KMS-11 (cell line): ENCODE data around the gene PRSS57.

Experiments
- H2AFZ ChIP-seq: fragments of 200-600 bp; sonication (generic); 2 replicates; pipeline ENCODE4 v1.6.1; 2016; ENCODE audit warnings: antibody characterized with exemption, mixed run types, low read depth
- H3K27ac ChIP-seq: fragments of 200-600 bp; sonication (generic); 2 replicates; pipeline ENCODE4 v1.6.1; 2016; ENCODE audit warnings: mild to moderate bottlenecking, mixed run types
- H3K27me3 ChIP-seq: fragments of 200-600 bp; sonication (generic); 2 replicates; pipeline ENCODE4 v1.6.1; 2017; ENCODE audit warnings: mild to moderate bottlenecking, low read depth, mixed run types, moderate library complexity; ENCODE audit not compliant: insufficient read depth
- H3K36me3 ChIP-seq: fragments of 200-600 bp; sonication (generic); 2 replicates; pipeline ENCODE4 v1.6.1; 2017; ENCODE audit warnings: mild to moderate bottlenecking, mixed run types; ENCODE audit not compliant: insufficient read depth
- H3K4me1 ChIP-seq: fragments of 200-600 bp; sonication (generic); 2 replicates; pipeline ENCODE4 v1.6.1; 2016; ENCODE audit warnings: mild to moderate bottlenecking, low read depth, mixed run types; ENCODE audit not compliant: poor library complexity, severe bottlenecking
- H3K4me2 ChIP-seq: fragments of 200-600 bp; sonication (generic); 2 replicates; pipeline ENCODE4 v1.7.0; 2016; ENCODE audit warnings: mild to moderate bottlenecking, mixed run types
- H3K4me3 ChIP-seq: fragments of 200-600 bp; sonication (generic); IDR thresholded peaks from 2 replicates; pipeline ENCODE4 v1.6.1; 2017; ENCODE audit warnings: low read depth, low read length, mixed read lengths; ENCODE audit not compliant: insufficient read depth
- H3K79me2 ChIP-seq: fragments of 200-600 bp; sonication (generic); 2 replicates; pipeline ENCODE4 v1.6.1; 2016; ENCODE audit warnings: low read depth, mixed run types; ENCODE audit not compliant: insufficient read depth
- H3K9ac ChIP-seq: fragments of 200-600 bp; sonication (generic); 2 replicates; pipeline ENCODE4 v1.6.1; 2016; ENCODE audit warnings: mild to moderate bottlenecking, mixed run types
- H4K20me1 ChIP-seq: fragments of 200-600 bp; sonication (generic); 2 replicates; pipeline ENCODE4 v1.6.1; 2016; ENCODE audit warnings: mild to moderate bottlenecking, mixed run types; ENCODE audit not compliant: insufficient read depth
- TF ChIP-seq, protein P1 (sequence below): fragments of 200-600 bp; sonication (generic); conservative IDR thresholded peaks from 2 replicates; pipeline ENCODE4 v1.6.1; 2017; ENCODE audit warnings: low read depth, mild to moderate bottlenecking, antibody characterized with exemption, low read length, moderate library complexity, mixed read lengths

The PRSS57 gene

DNA sequence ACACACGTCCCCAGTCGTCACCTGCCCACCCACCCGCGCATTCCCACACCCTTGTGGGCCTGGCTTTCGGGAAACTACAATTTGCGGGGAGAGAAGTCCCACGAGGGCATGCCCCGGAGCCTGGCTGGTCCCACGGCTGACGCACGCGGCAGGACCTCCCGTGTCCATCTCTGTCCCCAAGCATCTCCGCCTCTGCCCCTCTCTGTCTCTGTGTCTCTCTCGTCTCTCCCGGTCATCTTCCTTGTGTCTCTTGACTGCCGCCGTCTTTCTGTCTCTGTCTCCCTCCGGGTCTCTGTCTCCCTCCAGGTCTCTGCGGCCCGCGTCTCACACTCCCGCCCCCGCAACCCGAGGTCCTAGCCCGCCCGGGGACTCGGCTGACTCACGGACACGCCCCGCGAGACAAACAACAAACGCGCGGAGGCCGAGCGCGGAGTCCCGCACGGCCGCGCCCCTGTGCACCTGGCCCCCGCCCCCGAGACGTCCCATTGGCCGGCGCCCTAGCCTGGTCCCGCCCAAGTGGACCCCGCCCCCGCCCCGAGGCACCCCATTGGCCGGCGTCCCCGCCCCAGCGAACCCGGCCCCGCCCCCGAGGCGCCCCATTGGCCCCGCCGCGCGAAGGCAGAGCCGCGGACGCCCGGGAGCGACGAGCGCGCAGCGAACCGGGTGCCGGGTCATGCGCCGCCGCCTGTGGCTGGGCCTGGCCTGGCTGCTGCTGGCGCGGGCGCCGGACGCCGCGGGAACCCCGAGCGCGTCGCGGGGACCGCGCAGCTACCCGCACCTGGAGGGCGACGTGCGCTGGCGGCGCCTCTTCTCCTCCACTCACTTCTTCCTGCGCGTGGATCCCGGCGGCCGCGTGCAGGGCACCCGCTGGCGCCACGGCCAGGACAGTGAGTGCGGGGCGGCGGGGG lies 55.7 kb downstream of the PRSS57 start, which contains the start of gene FGF22:
Gene FGF22, plus strand, starts transcription at position 627 of the 908 bp plus-strand sequence. Its CDS starts 47 bp downstream, at position 674.
- no peaks in the 10 kb centered on the region for H4K20me1 ChIP-seq
- H3K9ac ChIP-seq = no peak within 1 kb of the TSS
- TF ChIP-seq, protein P1, sequence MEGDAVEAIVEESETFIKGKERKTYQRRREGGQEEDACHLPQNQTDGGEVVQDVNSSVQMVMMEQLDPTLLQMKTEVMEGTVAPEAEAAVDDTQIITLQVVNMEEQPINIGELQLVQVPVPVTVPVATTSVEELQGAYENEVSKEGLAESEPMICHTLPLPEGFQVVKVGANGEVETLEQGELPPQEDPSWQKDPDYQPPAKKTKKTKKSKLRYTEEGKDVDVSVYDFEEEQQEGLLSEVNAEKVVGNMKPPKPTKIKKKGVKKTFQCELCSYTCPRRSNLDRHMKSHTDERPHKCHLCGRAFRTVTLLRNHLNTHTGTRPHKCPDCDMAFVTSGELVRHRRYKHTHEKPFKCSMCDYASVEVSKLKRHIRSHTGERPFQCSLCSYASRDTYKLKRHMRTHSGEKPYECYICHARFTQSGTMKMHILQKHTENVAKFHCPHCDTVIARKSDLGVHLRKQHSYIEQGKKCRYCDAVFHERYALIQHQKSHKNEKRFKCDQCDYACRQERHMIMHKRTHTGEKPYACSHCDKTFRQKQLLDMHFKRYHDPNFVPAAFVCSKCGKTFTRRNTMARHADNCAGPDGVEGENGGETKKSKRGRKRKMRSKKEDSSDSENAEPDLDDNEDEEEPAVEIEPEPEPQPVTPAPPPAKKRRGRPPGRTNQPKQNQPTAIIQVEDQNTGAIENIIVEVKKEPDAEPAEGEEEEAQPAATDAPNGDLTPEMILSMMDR = no peak
- H3K4me2 ChIP-seq = peak within 1 kb of the TSS; percentile 29; the same call in 1 of the 2 replicates
- H2AFZ ChIP-seq = peak within 1 kb of the TSS; percentile 49; the same call in 1 of the 2 replicates
- no peaks in the 10 kb centered on the region for H3K27me3 ChIP-seq
- no peak within 1 kb of the TSS for H3K27ac ChIP-seq
- no peaks in the 10 kb centered on the region for H3K36me3 ChIP-seq
- no peak within 1 kb of the TSS for H3K4me3 ChIP-seq
- H3K79me2 ChIP-seq = 0 out of 2 replicates have a peak, but pooled peaks cover 3% of the 10 kb centered on the region
- no peaks in the 10 kb centered on the region for H3K4me1 ChIP-seq

DNA sequence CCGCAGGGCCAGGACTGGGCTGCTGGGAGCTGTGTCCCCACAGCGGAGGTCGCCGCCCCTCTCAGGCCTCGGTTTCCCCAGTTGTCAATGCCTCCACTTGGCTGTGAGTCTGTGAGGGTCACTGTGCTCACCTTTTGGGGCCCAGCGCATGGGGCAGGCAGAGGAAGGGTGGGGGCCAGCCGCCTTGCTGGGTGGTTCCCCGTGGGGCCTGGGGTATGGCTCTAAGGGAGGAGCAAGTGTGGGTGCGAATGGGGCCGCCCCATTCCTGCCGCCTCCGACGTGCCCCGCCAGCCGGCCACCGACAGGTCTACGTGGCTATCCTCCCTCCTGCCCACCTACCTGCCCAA lies 56.4 kb downstream of the PRSS57 start:
- Histone ChIP-seq H3K4me3 (no peak overlapping the region), H3K4me2 (peak overlapping the region; percentile 29; the same call in 1 of the 2 replicates), H3K36me3 (no peaks in the 10 kb centered on the region), H3K79me2 (0 out of 2 replicates have a peak, but pooled peaks cover 3% of the 10 kb centered on the region), H2AFZ (no peak overlapping the region), H3K27ac (no peak overlapping the region), H3K27me3 (no peaks in the 10 kb centered on the region), H3K4me1 (no peaks in the 10 kb centered on the region), H3K9ac (no peak overlapping the region), H4K20me1 (no peaks in the 10 kb centered on the region)
- TF ChIP-seq, protein P1 = no peak
